Vagina (tissue), 2 donors: Measurements from ENCODE around the gene PLIN5. TPM values are rescaled to one million over a fixed set of nuclear protein-coding genes. Genes with fewer than 3 reads are reported as not detected.

Experiments used
- DNase-seq, 2 donors: peaks; one replicate each; pipeline ENCODE4 v3.0.0-alpha.2; 2017; ENCODE audit errors: extremely low spot score in 2 of 2
- H3K27ac ChIP-seq: fragments of 200-600 bp; sonication (generic); one replicate; pipeline ENCODE4 v1.5.1; 2019
- H3K27me3 ChIP-seq: fragments of 200-600 bp; sonication (generic); one replicate; pipeline ENCODE4 v1.5.1; 2019
- H3K36me3 ChIP-seq, 2 donors: fragments of 200-600 bp; sonication (generic); one replicate each; pipeline ENCODE4 v1.5.1; 2017 to 2019
- H3K4me1 ChIP-seq: fragments of 200-600 bp; sonication (generic); one replicate; pipeline ENCODE4 v1.5.1; 2019
- H3K4me3 ChIP-seq, 2 donors: fragments of 200-600 bp; sonication (generic); 1 replicate in 1 of 2; 2 replicates in 1 of 2; pipeline ENCODE4 v1.5.1; 2016 to 2019
- H3K9me3 ChIP-seq: fragments of 200-600 bp; sonication (generic); one replicate; pipeline ENCODE4 v1.5.1; 2019
- CTCF ChIP-seq, 3 experiments: fragments of 450-650 bp in 2 of 3; fragments of 200-600 bp in 1 of 3; sonication (generic) in 1 of 3; IDR thresholded peaks; one replicate each; pipeline ENCODE4 v1.5.1; 2017 to 2019; ENCODE audit warnings: antibody characterized with exemption in 3 of 3, mild to moderate bottlenecking in 2 of 3, moderate library complexity in 2 of 3
- POLR2A ChIP-seq, 2 donors: fragments of 450-650 bp; IDR thresholded peaks; one replicate each; pipeline ENCODE4 v1.6.1; 2017; ENCODE audit warnings: antibody characterized with exemption in 2 of 2, mild to moderate bottlenecking in 2 of 2, moderate library complexity in 2 of 2
- POLR2AphosphoS5 ChIP-seq, 2 donors: sonication (generic); formaldehyde crosslinking; IDR thresholded peaks; one replicate each; pipeline ENCODE4 v1.9.0; 2017; ENCODE audit warnings: antibody characterized with exemption in 2 of 2, mild to moderate bottlenecking in 2 of 2, low read depth in 1 of 2; ENCODE audit not compliant: insufficient read depth in 1 of 2
- intact Hi-C: fragments of 100-400 bp; cut with DNase I; formaldehyde crosslinking; loops from one replicate; pipeline ENCODE4 v1.15.1; 2023
- total RNA-seq: library from RNA; depleted of rRNA; stranded (reverse); fragments of >200 nt; gene quantifications from one replicate; pipeline ENCODE4 v1.2.3, GENCODE V29; 2016

The PLIN5 gene
- total RNA-seq, 1 donor from 2014 or later: 8.8 TPM

GRCh38 chr19:4521170-4521887 is 13.7 kb downstream of the PLIN5 start:
- H3K27ac ChIP-seq: no peak overlapping the region
- H3K4me3 ChIP-seq: no peak overlapping the region
- peaks cover 13% of the 10 kb centered on the region for H3K4me1 ChIP-seq
- intact Hi-C loops: no loop called here
- DNase-seq: no peak
- no peaks in the 10 kb centered on the region for H3K9me3 ChIP-seq
- no peaks in the 10 kb centered on the region for H3K36me3 ChIP-seq
- H3K27me3 ChIP-seq: no peaks in the 10 kb centered on the region
- no peak for TF ChIP-seq POLR2AphosphoS5 (IDR thresholded peaks at IDR 0.05; ENCODE audit: insufficient read depth in 1 of 2, low read depth in 1 of 2)
- TF ChIP-seq POLR2A (IDR thresholded peaks at IDR 0.05): no peak
- no peak for TF ChIP-seq CTCF (IDR thresholded peaks at IDR 0.05)

- Histone ChIP-seq H3K9me3 (no peaks in the 10 kb centered on the region), H3K4me1 (peaks cover 13% of the 10 kb centered on the region), H3K27ac (peak overlapping the region; percentile 54), H3K36me3 (no peaks in the 10 kb centered on the region), H3K27me3 (no peaks in the 10 kb centered on the region), H3K4me3 (no peak overlapping the region)
- no peak for TF ChIP-seq CTCF (IDR thresholded peaks at IDR 0.05)
- TF ChIP-seq POLR2A (IDR thresholded peaks at IDR 0.05): no peak
- TF ChIP-seq POLR2AphosphoS5 (IDR thresholded peaks at IDR 0.05; ENCODE audit: insufficient read depth in 1 of 2, low read depth in 1 of 2): no peak
- DNase-seq: no peak
- intact Hi-C loops: no loop called here
These were observed 15.3 kb downstream of the PLIN5 start for GRCh38 chr19:4519521-4520277.

- H3K9me3 ChIP-seq: no peaks in the 10 kb centered on the region
- H3K36me3 ChIP-seq: no peaks in the 10 kb centered on the region
- no peaks in the 10 kb centered on the region for H3K27me3 ChIP-seq
- TF ChIP-seq POLR2A (IDR thresholded peaks at IDR 0.05) (no peak), POLR2AphosphoS5 (IDR thresholded peaks at IDR 0.05; ENCODE audit: insufficient read depth in 1 of 2, low read depth in 1 of 2) (no peak), CTCF (IDR thresholded peaks at IDR 0.05) (no peak)
- intact Hi-C loops: no loop called here
- H3K4me1 ChIP-seq: peaks cover 13% of the 10 kb centered on the region
- peak overlapping the region; percentile 54 for H3K27ac ChIP-seq
- no peak overlapping the region for H3K4me3 ChIP-seq
- no peak for DNase-seq
These were observed 15.9 kb downstream of the PLIN5 start for GRCh38 chr19:4519172-4519496.

- H3K27me3 ChIP-seq: no peaks in the 10 kb centered on the region
- no peaks in the 10 kb centered on the region for H3K9me3 ChIP-seq
- H3K36me3 ChIP-seq: no peaks in the 10 kb centered on the region
- intact Hi-C loops: no loop called here
- no peak for DNase-seq
- TF ChIP-seq POLR2AphosphoS5 (IDR thresholded peaks at IDR 0.05; ENCODE audit: insufficient read depth in 1 of 2, low read depth in 1 of 2): peak; percentile 49 to 79
- TF ChIP-seq CTCF (IDR thresholded peaks at IDR 0.05): no peak
- peak in 1 of 2 donors; percentile 21 for TF ChIP-seq POLR2A (IDR thresholded peaks at IDR 0.05)
- peak within 1 kb of the TSS; percentile 22 to 38 for H3K4me3 ChIP-seq
- H3K4me1 ChIP-seq: peaks cover 13% of the 10 kb centered on the region
- peak within 1 kb of the TSS; percentile 54 for H3K27ac ChIP-seq
These were observed 16.5 kb downstream of the PLIN5 start, which contains the start of gene PLIN4 for GRCh38 chr19:4518345-4519171. Gene PLIN4, minus strand, starts transcription at chr19:4518486. Its CDS starts 214 bp downstream, at chr19:4518272.
